ENCODE measurements around the gene PRUNE2. TPM values are rescaled to one million over a fixed set of nuclear protein-coding genes. Genes with fewer than 3 reads are reported as not detected.
"Not testable (repeated sequence)": the region's sequence is repeated elsewhere in the genome, so short reads cannot be mapped to it uniquely, and the experiment has no call there.

The PRUNE2 gene
- total RNA-seq, 1 experiment from 2014 or later = 2.0 TPM

DNA sequence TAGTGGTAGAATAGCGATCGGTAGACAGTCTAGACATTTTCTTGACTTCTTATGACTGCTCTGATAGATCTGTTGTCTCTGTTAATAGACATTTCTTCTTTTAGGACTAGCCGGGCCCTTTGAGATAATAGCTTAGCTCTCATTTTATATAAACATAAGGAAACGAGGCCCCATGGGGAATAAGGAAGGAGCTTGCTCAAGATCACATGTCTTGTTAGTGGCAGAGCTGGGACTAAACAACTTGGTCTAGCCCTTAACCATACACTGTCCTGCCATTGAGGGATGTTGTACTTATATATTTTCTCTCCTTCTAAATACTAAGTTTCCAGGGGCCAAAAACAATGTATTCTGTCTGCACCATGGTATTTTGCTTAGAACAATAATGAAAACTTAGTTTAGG lies 306.9 kb downstream of the PRUNE2 start:
- no peak for DNase-seq (ENCODE audit: low read depth)

DNA sequence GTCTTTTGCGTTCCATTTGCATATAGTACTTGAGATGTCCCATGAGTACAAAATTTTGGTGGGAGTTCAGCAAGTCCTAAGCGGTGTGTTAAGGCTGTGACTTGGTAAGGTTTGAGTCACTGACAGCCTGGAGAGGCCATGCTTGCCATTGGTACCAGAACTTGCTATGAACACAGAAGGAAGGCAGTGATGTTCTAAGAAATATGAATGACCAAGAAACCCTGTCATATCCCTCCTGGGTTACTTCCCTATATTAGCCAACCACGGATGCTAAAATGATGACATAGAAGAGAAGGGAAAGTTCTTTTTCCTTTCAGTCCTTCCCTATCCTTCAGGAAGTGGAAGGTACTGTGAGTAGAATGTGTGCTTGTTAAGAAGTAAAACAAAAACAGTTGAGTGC lies 310.3 kb downstream of the PRUNE2 start:
- DNase-seq (ENCODE audit: low read depth) = no peak

DNA sequence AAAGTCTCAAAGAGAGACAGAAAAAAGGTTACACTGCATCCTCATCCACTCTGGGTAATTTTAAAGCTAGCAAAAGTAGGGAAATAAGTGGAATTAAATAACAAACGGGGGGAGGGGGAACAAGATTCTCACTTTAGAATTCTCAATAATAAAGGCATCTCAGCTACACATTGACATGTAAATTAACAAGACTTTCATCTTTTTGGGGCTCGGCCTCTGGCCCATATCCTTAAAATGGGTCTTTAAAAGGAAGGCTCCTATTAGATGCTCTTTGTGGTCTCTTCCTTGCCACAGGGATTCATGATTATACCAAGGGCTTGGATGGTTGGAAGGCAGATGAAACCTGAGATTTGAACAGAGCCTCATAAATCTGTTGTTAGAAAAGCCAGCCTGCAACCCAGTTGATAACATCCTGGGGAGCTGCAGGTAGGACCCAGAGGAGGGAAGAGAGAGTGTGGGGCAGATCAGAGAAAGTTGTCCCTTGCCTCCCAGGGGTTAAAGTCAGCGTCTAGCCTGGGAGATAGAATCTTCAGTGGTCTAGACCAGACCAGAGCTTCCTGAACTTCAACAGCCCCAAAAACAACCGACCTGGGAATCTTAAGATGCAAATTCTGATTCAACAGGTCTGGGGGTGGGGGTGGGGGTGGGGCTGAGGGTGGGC lies 311.0 kb downstream of the PRUNE2 start:
- no peak for DNase-seq (ENCODE audit: low read depth)

DNA sequence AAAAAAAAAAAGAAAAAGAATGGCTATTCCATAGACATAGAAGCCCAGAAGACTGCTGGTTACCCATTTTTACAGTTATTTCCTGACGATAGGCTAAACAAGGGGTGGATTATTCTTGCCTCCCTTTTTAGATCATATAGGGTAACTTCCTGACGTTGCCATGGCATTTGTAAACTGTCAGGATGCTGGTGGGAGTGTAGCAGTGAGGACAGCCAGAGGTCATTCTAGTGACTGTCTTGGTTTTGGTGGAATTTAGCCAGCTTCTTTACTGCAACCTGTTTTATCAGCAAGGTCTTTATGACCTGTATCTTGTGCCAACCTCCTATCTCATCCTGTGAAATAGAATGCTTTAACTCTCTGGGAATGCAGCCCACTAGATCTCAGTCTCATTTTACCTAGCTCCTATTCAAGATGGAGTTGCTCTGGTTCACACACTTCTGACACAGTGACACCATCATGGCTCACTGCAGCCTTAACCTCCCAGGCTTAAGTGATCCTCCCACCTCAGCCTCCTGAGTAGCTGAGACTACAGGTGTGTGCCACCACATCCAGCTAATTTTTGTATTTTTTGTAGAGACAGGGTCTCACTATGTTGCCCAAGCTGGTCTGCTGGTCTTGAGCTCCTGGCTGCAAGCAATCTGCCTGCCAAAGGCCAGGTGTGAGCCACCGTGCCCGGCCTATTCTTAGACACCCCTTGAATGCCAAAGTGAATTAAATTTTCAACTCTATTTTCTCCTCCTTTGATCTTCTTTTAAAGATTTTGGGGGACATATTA lies 311.8 kb downstream of the PRUNE2 start:
- DNase-seq (ENCODE audit: low read depth) = not testable (repeated sequence)

DNA sequence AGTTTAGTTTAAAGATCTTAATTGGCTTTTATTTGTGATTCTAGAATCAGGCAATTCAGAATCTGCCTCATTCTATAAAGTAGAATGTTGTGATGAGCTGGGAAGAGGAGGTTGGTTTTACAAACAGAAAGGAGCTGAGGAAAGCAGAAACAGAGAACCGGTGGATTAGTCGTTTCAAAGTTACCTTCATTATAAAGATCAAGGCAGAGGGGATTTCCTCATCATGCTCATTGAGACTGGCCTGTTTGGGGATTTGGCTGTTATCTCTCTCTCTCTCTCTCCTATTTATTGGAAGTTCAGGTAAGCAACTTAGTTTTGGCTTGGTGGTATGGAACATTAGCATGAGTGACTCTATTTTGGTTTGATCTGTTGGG lies 313.0 kb downstream of the PRUNE2 start:
- no peak for DNase-seq (ENCODE audit: low read depth)

DNA sequence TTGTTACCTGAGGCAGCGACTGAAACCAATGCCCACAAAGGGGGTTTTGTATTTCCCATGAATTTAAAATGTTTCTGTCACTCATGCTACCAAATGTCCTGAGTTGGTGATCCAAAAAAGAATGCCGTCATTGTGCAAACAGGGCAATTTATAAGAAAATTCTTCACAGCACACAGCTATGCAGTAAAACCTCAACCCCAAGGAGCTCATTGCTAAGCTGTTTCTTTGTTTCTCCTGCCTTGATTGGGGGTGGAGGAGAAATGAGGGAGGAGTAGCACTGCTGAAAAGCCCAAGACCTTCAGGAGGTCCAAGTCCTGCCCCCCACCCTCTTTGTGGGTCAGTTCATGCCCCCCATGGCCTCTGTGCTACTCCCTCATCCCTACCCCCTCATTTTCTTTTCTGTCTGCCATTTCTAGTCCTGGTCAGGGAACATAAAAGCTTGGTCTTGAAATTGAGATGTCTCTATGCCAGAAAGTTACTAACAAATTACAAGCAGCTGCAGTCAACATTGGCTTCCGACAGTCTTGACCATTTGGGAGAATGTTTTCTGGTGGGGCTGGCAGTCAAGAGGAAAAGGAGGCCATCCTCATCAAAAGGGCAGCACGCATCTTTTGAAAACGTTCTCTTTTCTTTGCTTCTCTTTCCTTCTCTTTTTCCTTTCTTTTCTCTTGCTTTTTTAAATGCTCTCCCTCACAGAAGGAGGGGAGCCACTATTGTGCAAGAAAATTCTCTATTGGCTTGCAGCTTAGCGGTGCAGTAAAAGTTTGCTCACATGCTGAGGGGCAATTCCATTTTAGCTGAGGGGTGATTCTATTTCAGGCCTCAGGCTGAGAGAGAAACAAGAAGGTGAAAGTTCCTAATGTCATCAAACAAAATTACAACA lies 313.6 kb downstream of the PRUNE2 start:
- no peak for DNase-seq (ENCODE audit: low read depth)

DNA sequence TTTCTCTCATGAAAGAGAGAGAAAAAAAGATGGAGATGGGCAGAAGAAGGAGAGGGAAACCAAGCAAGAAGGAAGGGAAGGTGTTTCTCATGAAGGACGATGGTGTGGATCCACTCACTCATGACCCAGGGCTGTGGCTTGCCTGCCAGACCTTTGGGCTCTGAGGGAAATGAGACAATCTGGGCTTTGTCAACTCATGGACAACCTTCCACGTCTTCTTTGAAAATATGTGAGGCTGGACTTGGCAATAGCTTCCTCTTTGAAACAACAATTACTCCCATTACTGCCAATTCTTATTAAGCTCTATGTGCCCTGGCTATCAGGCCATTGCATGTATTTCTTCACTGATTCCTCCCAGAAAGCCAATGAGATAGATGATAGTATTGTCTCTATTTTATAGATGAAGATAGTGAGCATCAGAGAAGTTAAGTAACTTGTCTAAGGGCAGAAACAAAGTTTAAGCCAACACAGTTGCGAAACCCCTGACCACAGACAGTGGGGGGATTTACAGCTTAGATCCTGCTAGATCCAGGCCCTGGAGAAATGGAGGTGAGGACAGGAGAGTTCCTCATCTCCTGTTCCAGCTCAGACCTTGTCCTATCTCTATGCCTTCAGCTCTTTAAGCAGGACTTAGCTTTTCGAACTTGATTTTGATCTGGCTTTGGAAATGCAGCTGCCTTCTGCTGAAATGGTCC lies 314.5 kb downstream of the PRUNE2 start:
- DNase-seq (ENCODE audit: low read depth) = no peak

DNA sequence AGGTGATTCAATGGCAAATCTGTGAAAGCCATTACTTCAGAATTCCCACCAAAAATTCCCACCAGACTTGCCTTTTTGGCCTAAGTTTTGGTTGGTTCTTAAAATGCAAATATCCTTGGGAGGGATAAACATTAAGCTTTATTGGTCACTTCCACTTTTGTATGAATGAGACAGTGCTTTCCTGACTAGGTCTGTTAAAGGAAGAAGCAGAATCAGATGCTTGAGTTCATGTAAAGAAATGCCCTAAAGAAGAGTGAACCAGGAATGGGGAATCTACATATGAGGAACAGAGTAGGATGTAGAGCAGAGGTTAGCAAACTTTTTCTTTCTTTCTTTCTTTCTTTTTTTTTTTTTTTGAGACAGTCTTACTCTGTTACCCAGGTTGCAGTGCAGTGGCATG lies 317.6 kb downstream of the PRUNE2 start:
- DNase-seq (ENCODE audit: low read depth) = no peak

DNA sequence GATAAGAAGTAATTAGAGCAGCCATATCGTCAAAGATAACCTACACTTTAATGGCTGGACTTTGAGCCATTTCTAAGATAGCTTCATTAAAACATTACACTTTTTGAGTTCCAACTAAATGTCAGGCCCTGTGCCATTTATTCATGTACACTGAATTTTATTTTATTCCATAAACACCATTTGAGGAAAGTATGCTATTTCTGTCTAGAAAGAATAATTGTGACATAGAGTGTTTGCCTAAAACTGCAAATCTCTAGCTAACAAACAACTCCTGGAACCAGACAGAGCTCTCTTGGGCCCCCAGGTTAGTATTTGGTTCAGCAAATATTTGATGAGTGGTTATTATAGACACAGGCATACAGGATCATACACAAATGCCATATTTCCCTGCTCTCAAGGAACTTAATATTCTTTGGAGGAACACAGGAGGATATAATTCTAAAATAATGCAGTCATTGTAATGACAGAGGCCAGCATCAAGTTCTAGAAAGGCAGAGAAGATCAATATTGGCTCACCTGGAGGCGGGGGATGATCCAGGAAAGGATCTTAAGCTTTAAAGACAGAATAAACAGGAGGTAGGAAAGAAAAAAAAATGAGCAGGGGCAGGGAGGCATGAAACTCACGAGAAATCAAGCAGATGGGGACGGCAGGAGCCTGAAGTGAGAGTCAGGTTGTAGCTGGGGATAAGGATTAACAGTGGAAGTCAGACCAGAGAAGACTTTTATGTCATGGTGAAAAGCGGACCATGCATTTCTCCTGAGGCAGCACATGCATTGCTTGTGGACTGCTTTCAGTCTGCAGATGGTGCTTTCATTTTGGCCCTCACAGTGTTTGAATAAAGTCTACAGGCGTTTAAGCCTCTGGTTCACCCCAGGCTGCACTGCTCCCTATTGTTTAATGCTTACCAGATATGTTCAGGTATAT lies 319.3 kb downstream of the PRUNE2 start:
- no peak for DNase-seq (ENCODE audit: low read depth)

DNA sequence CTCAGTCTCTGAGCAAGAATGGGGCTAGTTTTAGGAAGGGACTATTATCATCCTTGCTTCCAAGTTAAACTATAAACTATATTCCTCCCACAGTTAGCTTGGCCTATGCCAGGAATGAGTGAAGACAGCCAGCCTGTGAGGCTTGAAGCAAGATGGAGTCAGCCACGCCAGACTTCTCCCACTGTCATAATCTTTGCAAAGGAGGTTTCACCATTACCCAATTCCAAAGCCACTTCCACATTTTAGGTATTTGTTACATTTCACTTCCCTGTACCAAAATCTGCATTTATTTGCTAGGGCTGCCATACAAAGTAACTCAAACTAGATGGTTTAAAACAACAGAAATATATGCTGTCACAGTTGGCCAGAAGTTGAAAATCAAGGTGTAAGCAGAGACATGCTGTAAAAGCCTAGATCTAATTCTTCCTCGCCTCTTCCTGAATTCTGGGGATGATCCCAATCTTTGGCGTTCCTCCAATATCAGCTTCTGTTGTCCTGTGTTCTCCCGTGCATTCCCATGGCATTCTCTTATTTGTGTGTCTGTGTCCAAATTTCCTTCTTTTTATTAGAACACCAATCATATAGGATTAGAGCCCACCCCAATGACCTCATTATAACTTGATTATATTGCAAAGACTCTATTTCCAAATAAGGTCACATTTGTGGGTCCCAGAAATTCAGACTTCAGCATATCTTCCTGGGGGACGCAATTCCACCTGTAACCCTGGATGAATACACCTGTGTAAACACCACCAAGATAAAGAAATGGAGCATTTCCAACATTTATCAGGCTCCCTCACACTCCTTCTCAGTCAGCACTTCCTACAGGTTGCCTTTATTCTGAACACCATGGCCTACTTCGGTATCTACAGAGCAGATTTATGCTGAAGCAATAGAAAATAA lies 320.2 kb downstream of the PRUNE2 start:
- no peak for DNase-seq (ENCODE audit: low read depth)

DNA sequence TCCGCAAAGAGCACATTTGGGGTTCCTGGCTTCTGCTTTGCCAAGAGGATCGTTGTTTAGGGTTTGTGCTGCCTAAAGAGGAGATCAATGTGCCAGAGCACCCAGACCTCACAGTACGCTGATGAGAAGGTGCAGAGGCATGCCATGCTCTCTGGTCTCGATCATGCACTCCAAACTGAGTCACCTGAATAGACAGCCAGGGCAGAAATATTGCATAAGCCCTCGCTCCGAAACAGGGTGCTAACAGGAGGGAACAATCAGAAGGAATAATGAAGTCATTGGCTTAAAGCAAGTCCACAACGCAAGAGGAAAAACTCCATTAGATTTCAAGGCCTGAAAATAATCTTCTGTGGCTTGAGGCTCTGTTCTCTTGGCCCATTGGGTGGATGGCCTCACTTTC lies 322.7 kb downstream of the PRUNE2 start:
- DNase-seq (ENCODE audit: low read depth) = no peak

DNA sequence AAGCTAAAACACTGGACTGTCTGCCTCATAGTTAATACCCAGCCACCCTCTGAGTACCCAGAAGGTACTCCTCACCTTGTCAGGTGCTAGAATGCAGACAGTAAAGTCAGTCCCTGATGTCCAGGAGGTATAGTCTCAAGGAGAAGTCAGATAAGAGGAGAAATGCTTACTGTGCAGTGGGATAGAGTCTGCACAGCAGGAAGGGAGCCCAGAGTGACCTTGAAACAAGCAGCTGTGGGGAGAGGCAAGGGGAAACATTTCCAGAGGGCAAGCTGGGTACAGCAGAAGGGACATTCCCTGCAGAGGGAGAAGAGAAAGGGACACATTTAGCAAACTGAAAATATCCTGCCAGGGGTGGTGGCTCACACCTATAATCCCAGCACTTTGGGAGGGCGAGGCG lies 324.2 kb downstream of the PRUNE2 start:
- DNase-seq (ENCODE audit: low read depth) = no peak

DNA sequence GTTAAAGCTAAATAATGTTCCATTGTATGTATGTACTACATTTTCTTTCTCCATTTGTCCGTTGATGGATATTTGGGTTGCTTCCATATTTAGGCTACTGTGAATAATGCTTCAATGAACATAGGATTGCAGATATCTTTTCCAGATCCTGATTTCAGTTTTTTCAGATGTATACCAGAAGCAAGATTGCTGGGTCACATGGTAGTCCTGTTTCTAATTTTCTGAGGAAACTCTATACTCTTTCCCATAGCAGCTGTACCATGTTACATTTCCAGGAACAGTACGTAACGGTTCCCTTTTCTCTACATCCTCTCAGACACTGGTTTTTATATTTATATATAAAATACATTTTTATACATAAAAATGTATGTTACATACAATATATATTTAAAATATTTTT lies 325.1 kb downstream of the PRUNE2 start:
- DNase-seq (ENCODE audit: low read depth) = no peak

DNA sequence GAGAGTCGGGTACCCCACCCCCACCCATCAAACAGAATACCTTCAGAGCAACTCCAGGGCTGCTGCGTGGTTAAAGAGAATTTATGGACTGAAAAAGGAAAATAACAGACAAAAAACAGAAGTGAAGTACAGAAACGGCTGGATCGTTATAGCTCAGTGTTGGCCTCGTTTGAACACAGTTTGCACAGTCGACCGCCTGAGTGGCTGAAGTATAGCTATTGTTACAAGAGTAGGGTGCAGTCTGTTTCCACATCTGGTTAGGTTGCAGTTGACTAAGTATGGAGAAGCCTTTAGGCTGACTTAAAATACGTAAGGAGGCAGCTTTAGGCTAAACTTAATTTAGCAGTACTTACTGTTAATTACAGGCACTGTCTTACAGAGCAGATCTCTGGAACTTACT lies 325.7 kb downstream of the PRUNE2 start:
- no peak for DNase-seq (ENCODE audit: low read depth)

DNA sequence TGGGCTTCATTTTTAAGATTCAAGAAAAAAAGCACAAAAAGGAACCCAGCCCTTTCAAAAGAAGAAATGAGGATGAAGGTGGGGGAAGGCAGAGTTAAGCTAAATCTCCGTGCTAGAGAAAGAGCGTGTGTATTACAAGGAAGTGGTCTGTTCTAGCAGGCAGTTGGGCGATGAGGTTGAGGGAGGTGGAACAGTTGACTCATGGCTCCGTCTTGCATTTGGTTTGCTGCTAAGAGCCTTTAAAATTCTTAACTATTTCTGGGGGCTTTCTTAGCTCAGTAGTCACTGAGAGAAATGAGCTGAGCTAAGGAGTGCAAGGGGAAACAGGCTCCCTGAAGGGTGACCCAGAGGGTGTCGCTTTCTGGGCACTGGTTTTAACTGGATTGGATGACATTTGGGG lies 329.6 kb downstream of the PRUNE2 start:
- peak; percentile 88 for DNase-seq (ENCODE audit: low read depth)

DNA sequence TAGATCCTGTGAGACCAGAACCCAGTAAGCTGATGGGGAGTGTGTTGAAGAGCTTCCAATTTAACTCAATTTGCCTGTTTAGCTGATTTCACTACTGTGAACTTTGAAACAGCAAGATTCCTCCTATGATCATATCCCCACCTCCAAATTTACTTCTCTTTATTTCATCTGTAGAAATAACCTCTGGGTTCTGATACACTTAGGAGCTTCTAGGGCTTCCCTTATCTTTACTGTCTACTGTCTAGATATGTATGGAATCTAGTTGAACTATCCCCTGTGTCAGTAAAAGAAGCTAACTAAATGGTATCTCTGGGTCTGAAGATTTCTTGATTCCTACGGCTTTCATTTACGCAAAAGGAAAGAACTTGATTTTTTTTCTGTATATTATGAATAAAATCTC lies 330.2 kb downstream of the PRUNE2 start:
- no peak for DNase-seq (ENCODE audit: low read depth)

DNA sequence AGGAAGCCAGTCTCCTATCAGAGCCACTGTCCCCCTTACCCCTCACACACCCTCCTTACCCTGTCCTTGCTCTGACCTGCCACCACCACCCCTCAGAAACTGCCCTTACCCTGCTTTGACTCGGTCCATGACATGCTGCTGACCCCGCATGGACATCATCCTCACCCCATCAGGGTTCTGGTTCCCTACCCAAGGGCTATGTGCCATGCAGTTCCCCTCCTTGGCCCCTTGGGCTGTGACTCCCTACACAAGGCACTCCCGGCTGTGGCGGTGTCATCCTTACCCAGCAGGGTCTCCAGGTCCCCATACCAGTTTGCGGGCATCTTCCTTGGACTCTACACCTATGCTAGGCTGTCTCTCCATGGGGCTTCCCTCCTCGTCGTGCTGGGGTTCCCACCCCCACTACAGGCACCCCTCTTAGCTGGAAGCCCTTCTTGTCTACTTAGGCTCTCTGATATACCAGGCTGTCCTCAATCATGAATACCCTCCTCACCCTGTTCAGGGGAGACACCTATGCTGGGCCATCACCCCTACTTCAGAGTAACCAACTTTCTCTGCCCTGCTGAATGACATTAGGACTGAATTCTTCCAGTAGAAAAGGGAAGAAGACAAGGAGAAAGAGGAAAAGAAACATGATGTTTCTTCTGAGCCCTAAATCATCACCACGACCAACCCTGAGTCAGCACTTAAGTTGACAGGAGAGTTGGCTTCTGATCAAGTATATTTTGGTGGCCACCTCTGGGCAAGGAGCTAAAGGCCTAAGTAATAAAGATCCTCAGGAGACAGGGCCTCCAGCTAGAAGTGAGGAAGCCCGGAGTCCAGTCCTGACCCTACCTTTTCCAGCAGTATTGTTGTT lies 331.8 kb downstream of the PRUNE2 start:
- no peak for DNase-seq (ENCODE audit: low read depth)

DNA sequence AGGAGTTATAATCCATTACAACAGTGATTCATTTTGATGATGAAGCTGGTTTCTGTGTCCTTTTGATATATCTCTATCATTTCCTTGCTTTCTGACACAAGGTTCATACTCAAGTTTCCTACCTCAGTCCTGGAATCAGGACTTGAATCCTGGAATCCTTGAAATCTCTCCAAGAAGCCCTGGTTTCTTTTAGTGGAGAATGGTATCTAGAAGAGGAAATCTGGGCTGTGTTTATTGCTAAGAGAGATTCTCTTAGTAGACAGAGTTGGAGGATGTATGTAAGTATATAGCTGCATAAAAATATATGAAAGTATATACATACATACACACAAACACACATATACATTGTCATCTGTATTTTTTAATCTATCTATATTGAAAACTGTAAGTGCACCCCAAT lies 332.5 kb downstream of the PRUNE2 start:
- DNase-seq (ENCODE audit: low read depth) = no peak

DNA sequence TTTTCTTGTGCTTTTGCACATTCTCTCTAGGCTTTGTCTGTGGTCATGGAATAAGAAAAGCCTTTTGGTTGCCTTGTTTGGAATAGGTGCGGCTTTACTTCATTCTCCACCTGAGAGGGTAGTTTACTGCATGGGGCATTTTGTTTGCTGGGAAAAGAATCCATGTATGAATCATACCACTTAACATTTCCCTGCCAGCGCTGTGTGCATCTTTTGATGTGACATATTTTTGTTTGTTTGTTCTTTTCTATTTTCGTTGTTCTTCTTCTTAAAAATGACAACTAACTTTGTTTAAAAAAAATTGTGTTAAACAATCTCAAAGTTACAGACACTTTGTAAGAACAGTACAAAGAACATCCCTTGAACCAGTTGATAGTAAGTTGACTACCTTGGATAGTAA lies 333.8 kb downstream of the PRUNE2 start:
- DNase-seq (ENCODE audit: low read depth) = no peak
